Activated CD4-positive, alpha-beta T cell treated with anti-CD3 and anti-CD28 coated beads, Interleukin-2, amount 10 ng/mL, durations not matched to agents 24 days and 14 days (primary cell): ENCODE measurements around the gene PCDHAC1. TPM values are rescaled to one million over a fixed set of nuclear protein-coding genes. Genes with fewer than 3 reads are reported as not detected.

Experiments used
- total RNA-seq: library from RNA; stranded (reverse); gene quantifications from 2 replicates; pipeline ENCODE4 v1.2.3, GENCODE V29; 2022

PCDHAC1 gene
- total RNA-seq, 1 donor from 2014 or later, result not detected

Other genes with a start within 250 kb of the PCDHAC1 start
- gene HARS1, start 234.9 kb upstream of the PCDHAC1 start, total RNA-seq, result 109 and 115 TPM in 2 replicates
- gene HARS2, start 234.8 kb upstream of the PCDHAC1 start, total RNA-seq, result 28.0 and 29.6 TPM in 2 replicates
- gene ZMAT2, start 225.9 kb upstream of the PCDHAC1 start, total RNA-seq, result 67.1 and 67.2 TPM in 2 replicates
- gene PCDHA1, start 140.2 kb upstream of the PCDHAC1 start, total RNA-seq, result not detected in 2 replicates
- gene PCDHA2, start 131.4 kb upstream of the PCDHAC1 start, total RNA-seq, result not detected in 2 replicates
- gene PCDHA3, start 125.2 kb upstream of the PCDHAC1 start, total RNA-seq, result not detected in 2 replicates
- gene PCDHA4, start 119.2 kb upstream of the PCDHAC1 start, total RNA-seq, result not detected in 2 replicates
- not detected in 2 replicates for gene PCDHA5, start 104.7 kb upstream of the PCDHAC1 start, total RNA-seq
- gene PCDHA6, start 98.3 kb upstream of the PCDHAC1 start, total RNA-seq, result not detected in 2 replicates
- not detected in 2 replicates for gene PCDHA7, start 92.0 kb upstream of the PCDHAC1 start, total RNA-seq
- gene PCDHA8, start 85.1 kb upstream of the PCDHAC1 start, total RNA-seq, result not detected in 2 replicates
- gene PCDHA9, start 77.9 kb upstream of the PCDHAC1 start, total RNA-seq, result not detected in 2 replicates
- gene PCDHA10, start 70.4 kb upstream of the PCDHAC1 start, total RNA-seq, result not detected in 2 replicates
- not detected in 2 replicates for gene PCDHA11, start 57.3 kb upstream of the PCDHAC1 start, total RNA-seq
- not detected in 2 replicates for gene PCDHA12, start 51.0 kb upstream of the PCDHAC1 start, total RNA-seq
- not detected in 2 replicates for gene PCDHA13, start 44.2 kb upstream of the PCDHAC1 start, total RNA-seq
- not detected in 2 replicates for gene PCDHAC2, start 40.2 kb downstream of the PCDHAC1 start, total RNA-seq
- not detected in 2 replicates for gene PCDHB1, start 125.1 kb downstream of the PCDHAC1 start, total RNA-seq
- gene PCDHB2, start 168.3 kb downstream of the PCDHAC1 start, total RNA-seq, result 0.19 TPM in 1 of 2 replicates, not detected in the other
- gene PCDHB3, start 174.2 kb downstream of the PCDHAC1 start, total RNA-seq, result not detected in 2 replicates
- gene PCDHB4, start 195.5 kb downstream of the PCDHAC1 start, total RNA-seq, result not detected in 2 replicates
- not detected in 2 replicates for gene PCDHB5, start 208.9 kb downstream of the PCDHAC1 start, total RNA-seq
- gene PCDHB6, start 223.8 kb downstream of the PCDHAC1 start, total RNA-seq, result not detected in 2 replicates
- not detected in 2 replicates for gene PCDHB7, start 246.3 kb downstream of the PCDHAC1 start, total RNA-seq